Measurements from ENCODE around the gene RNF8. TPM values are rescaled to one million over a fixed set of nuclear protein-coding genes. Genes with fewer than 3 reads are reported as not detected.

Gene RNF8
- total RNA-seq, 1 donor from 2014 or later: 20.8 TPM

DNA sequence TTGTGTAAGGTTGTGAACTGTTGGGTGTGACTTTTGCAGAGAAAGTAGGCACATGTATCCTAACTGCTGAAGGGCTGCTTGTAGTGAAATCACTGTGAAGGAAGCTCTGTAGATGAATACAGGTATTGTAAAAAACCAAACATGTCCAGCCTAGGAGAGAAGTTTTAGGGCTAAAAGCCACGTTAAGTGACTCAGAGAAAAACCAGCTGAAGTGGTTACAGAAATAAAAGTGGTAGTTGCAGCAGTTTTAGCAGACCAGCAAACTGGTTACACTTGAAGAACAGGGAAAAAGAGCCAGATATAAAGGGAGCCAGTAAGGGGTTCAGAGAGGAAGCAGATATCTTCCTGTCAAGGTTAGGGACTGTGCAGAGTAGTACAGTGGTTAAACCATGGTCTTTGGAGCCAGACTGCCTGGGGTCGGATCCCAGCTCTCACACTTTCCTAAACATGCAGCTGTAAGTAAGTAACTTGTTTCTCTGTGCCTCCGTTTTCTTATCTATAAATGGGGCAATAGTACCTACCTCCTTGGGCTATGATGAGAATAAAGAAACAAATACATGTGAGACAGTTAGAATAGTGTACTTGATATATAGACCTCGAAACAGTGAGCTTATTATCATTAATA lies 33.8 kb upstream of the RNF8 start:
- DNase-seq (ENCODE audit: low read depth): peak; percentile 29
- Histone ChIP-seq H3K4me3 (ENCODE audit: low read depth, low read length) (no peak overlapping the region), H3K27me3 (ENCODE audit: control insufficient read depth, insufficient read depth, low read length) (no peaks in the 10 kb centered on the region), H3K36me3 (ENCODE audit: control insufficient read depth, insufficient read depth, low read length) (peaks cover 20% of the 10 kb centered on the region)
- TF ChIP-seq, protein P1, sequence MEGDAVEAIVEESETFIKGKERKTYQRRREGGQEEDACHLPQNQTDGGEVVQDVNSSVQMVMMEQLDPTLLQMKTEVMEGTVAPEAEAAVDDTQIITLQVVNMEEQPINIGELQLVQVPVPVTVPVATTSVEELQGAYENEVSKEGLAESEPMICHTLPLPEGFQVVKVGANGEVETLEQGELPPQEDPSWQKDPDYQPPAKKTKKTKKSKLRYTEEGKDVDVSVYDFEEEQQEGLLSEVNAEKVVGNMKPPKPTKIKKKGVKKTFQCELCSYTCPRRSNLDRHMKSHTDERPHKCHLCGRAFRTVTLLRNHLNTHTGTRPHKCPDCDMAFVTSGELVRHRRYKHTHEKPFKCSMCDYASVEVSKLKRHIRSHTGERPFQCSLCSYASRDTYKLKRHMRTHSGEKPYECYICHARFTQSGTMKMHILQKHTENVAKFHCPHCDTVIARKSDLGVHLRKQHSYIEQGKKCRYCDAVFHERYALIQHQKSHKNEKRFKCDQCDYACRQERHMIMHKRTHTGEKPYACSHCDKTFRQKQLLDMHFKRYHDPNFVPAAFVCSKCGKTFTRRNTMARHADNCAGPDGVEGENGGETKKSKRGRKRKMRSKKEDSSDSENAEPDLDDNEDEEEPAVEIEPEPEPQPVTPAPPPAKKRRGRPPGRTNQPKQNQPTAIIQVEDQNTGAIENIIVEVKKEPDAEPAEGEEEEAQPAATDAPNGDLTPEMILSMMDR (IDR thresholded peaks at IDR 0.05; ENCODE audit: insufficient read depth, low read length, severe bottlenecking): no peak
- no peak for FAIRE-seq

GRCh38 chr6:37320646-37321045 lies 33.1 kb upstream of the RNF8 start:
- FAIRE-seq: no peak
- DNase-seq (ENCODE audit: low read depth): no peak
- H3K36me3 ChIP-seq (ENCODE audit: control insufficient read depth, insufficient read depth, low read length): peaks cover 18% of the 10 kb centered on the region
- H3K4me3 ChIP-seq (ENCODE audit: low read depth, low read length): no peak overlapping the region
- no peaks in the 10 kb centered on the region for H3K27me3 ChIP-seq (ENCODE audit: control insufficient read depth, insufficient read depth, low read length)
- TF ChIP-seq, protein P1 (IDR thresholded peaks at IDR 0.05; ENCODE audit: insufficient read depth, low read length, severe bottlenecking): no peak

- TF ChIP-seq, protein P1 (IDR thresholded peaks at IDR 0.05; ENCODE audit: insufficient read depth, low read length, severe bottlenecking): no peak
- H3K27me3 ChIP-seq (ENCODE audit: control insufficient read depth, insufficient read depth, low read length): no peaks in the 10 kb centered on the region
- DNase-seq (ENCODE audit: low read depth) (no peak), FAIRE-seq (no peak)
- no peak overlapping the region for H3K4me3 ChIP-seq (ENCODE audit: low read depth, low read length)
- H3K36me3 ChIP-seq (ENCODE audit: control insufficient read depth, insufficient read depth, low read length): peaks cover 16% of the 10 kb centered on the region
Observed at GRCh38 chr6:37321101-37321500, 32.7 kb upstream of the RNF8 start.

GRCh38 chr6:37321516-37322415 lies 32.0 kb upstream of the RNF8 start:
- H3K27me3 ChIP-seq (ENCODE audit: control insufficient read depth, insufficient read depth, low read length): no peaks in the 10 kb centered on the region
- peaks cover 10% of the 10 kb centered on the region for H3K36me3 ChIP-seq (ENCODE audit: control insufficient read depth, insufficient read depth, low read length)
- FAIRE-seq (no peak), DNase-seq (ENCODE audit: low read depth) (no peak)
- no peak overlapping the region for H3K4me3 ChIP-seq (ENCODE audit: low read depth, low read length)
- TF ChIP-seq, protein P1 (IDR thresholded peaks at IDR 0.05; ENCODE audit: insufficient read depth, low read length, severe bottlenecking): no peak

DNA sequence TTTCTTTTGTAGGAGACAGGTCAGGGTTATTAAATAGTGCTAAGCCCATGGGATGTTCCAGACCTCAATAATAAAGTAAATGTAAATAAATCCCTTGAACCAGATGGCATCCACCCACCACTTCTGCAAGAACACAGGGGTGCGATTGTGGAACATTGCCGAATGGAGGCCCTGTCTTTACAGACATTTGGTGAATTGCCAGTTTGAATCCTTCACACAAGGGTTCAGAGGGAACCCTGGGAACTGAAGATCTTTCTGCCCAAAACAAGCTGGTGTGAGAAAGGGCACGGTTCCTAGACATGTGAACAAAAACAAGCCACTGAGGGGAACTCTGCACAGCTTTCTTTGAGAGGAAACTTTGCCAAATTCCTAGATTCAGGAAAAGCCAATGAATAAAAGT lies 30.2 kb upstream of the RNF8 start:
- TF ChIP-seq, protein P1 (IDR thresholded peaks at IDR 0.05; ENCODE audit: insufficient read depth, low read length, severe bottlenecking): no peak
- H3K36me3 ChIP-seq (ENCODE audit: control insufficient read depth, insufficient read depth, low read length): peaks cover 5% of the 10 kb centered on the region
- H3K4me3 ChIP-seq (ENCODE audit: low read depth, low read length): no peak overlapping the region
- no peak for DNase-seq (ENCODE audit: low read depth)
- FAIRE-seq: no peak
- no peaks in the 10 kb centered on the region for H3K27me3 ChIP-seq (ENCODE audit: control insufficient read depth, insufficient read depth, low read length)

All from bronchial epithelial cell (primary cell).